Measurements from ENCODE around the gene QSOX1.

DNA sequence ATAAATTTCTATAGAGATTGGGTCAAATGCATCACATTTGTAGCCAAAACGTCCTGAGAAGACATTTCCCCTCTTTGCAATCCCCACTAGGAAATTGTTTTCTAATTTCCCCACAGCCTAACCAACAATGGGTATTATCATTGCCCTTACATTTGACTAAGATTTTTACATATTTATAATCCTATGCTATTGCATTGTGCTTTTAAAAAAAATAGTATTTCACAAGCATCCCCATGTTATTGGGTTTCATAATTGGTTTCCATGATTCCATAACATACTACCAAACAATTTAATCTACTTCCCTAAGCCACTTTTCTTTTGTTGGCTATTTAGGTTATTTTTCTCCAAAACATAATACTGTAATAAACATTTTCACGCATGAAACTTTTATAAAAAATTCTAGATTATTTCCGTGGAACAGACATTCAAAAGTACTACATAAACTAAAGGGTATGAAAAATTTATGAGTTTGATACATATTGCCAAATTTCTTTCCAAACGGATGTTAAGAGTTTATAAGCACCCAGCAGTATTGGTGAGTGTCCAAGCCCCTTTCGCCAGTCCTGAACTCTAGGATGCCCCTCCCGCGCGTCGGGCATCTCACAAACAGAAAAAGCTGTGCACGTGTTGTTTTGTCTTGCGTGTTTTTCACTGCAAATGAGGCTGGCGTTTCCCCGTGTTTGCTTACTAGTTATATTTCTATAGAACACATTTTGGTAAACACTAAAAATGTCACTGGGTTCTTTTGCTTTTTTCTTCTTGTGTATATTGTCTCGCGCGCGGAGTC, 73.4 kb downstream of the QSOX1 start:
- TF ChIP-seq ZNF121 (CRISPR knock-in tag; IDR thresholded peaks at IDR 0.05) (no peak), SP1 (CRISPR knock-in tag; conservative IDR thresholded peaks at IDR 0.05) (no peak), TEAD1 (CRISPR knock-in tag; IDR thresholded peaks at IDR 0.05) (no peak), CREM (CRISPR knock-in tag; IDR thresholded peaks at IDR 0.05) (no peak), CBFB (CRISPR knock-in tag; IDR thresholded peaks at IDR 0.05; ENCODE audit: low read depth) (no peak), SMAD4 (CRISPR knock-in tag; IDR thresholded peaks at IDR 0.05) (no peak), ESRRA (CRISPR knock-in tag; IDR thresholded peaks at IDR 0.05; ENCODE audit: borderline replicate concordance) (no peak), ZNF219 (CRISPR knock-in tag; IDR thresholded peaks at IDR 0.05; ENCODE audit: borderline replicate concordance) (no peak)
- TF ChIP-seq, protein P1, sequence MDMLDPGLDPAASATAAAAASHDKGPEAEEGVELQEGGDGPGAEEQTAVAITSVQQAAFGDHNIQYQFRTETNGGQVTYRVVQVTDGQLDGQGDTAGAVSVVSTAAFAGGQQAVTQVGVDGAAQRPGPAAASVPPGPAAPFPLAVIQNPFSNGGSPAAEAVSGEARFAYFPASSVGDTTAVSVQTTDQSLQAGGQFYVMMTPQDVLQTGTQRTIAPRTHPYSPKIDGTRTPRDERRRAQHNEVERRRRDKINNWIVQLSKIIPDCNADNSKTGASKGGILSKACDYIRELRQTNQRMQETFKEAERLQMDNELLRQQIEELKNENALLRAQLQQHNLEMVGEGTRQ (CRISPR knock-in tag; IDR thresholded peaks at IDR 0.05): no peak
- TF ChIP-seq, protein P2, sequence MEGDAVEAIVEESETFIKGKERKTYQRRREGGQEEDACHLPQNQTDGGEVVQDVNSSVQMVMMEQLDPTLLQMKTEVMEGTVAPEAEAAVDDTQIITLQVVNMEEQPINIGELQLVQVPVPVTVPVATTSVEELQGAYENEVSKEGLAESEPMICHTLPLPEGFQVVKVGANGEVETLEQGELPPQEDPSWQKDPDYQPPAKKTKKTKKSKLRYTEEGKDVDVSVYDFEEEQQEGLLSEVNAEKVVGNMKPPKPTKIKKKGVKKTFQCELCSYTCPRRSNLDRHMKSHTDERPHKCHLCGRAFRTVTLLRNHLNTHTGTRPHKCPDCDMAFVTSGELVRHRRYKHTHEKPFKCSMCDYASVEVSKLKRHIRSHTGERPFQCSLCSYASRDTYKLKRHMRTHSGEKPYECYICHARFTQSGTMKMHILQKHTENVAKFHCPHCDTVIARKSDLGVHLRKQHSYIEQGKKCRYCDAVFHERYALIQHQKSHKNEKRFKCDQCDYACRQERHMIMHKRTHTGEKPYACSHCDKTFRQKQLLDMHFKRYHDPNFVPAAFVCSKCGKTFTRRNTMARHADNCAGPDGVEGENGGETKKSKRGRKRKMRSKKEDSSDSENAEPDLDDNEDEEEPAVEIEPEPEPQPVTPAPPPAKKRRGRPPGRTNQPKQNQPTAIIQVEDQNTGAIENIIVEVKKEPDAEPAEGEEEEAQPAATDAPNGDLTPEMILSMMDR (IDR thresholded peaks at IDR 0.05): no peak
- TF ChIP-seq, protein P3, sequence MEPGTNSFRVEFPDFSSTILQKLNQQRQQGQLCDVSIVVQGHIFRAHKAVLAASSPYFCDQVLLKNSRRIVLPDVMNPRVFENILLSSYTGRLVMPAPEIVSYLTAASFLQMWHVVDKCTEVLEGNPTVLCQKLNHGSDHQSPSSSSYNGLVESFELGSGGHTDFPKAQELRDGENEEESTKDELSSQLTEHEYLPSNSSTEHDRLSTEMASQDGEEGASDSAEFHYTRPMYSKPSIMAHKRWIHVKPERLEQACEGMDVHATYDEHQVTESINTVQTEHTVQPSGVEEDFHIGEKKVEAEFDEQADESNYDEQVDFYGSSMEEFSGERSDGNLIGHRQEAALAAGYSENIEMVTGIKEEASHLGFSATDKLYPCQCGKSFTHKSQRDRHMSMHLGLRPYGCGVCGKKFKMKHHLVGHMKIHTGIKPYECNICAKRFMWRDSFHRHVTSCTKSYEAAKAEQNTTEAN (CRISPR knock-in tag; IDR thresholded peaks at IDR 0.05): no peak

Measured in WTC11 (cell line).